ENCODE results near the gene PAX5. TPM values are rescaled to one million over a fixed set of nuclear protein-coding genes. Genes with fewer than 3 reads are reported as not detected.
"Not testable (repeated sequence)": the region's sequence is repeated elsewhere in the genome, so short reads cannot be mapped to it uniquely, and the experiment has no call there.

The PAX5 gene
- under 1 TPM in 1 of 2 donors, not detected in 1; 0.52 TPM for total RNA-seq

DNA sequence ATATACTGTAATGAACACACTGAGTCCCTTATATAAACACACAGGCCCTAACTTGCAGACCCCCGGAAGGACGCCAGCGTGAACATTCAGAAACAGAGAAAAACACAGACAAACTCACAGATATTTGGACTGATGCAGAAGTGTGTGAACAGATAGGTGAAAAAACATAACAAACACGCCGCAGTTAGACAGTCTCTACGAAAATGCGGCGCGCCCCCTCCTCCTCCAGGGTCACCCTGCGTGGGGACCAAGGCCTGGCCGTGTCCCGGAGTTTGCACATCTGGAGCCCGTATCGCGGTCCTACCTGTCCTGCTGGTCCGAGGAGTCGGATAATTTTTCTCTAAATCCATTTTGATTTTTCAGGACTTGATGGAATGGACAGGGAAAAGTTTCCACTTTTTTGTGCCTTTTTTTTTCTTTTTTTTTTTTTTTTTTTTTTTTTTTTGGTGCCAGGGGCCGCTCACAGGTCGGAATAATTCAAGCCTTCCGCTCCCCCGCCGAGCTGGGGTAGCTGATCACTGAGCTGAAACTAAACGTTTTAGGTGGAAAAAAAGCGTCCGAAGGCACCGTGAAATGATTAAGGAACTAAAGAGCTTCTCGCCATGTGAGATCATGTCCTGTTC lies at the start of gene PAX5:
Gene PAX5, minus strand, starts transcription at position 587 of the 623 bp plus-strand sequence. Its CDS starts 237 bp downstream, at position 350.
- peaks cover 52% of the 10 kb centered on the region for H3K4me1 ChIP-seq
- no peak within 1 kb of the TSS for H3K4me3 ChIP-seq
- WGBS, 2 donors = 20 to 33% methylated on average over 27 of the region's 27 CpGs
- TF ChIP-seq, protein P1, sequence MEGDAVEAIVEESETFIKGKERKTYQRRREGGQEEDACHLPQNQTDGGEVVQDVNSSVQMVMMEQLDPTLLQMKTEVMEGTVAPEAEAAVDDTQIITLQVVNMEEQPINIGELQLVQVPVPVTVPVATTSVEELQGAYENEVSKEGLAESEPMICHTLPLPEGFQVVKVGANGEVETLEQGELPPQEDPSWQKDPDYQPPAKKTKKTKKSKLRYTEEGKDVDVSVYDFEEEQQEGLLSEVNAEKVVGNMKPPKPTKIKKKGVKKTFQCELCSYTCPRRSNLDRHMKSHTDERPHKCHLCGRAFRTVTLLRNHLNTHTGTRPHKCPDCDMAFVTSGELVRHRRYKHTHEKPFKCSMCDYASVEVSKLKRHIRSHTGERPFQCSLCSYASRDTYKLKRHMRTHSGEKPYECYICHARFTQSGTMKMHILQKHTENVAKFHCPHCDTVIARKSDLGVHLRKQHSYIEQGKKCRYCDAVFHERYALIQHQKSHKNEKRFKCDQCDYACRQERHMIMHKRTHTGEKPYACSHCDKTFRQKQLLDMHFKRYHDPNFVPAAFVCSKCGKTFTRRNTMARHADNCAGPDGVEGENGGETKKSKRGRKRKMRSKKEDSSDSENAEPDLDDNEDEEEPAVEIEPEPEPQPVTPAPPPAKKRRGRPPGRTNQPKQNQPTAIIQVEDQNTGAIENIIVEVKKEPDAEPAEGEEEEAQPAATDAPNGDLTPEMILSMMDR (IDR thresholded peaks at IDR 0.05) = no peak
- TF ChIP-seq POLR2A (IDR thresholded peaks at IDR 0.05) = no peak
- H3K9me3 ChIP-seq = peaks cover 0 to 3% (median 0%) of the 10 kb centered on the region in 3 donors
- H3K36me3 ChIP-seq (replicated peaks in 1 of 2; ENCODE audit: insufficient read depth in 1 of 2, low read depth in 2 of 2) = no peaks in the 10 kb centered on the region
- no peak within 1 kb of the TSS for H3K27ac ChIP-seq
- ATAC-seq = no peak
- peaks cover 0 to 59% of the 10 kb centered on the region in 2 donors for H3K27me3 ChIP-seq
- intact Hi-C loops (cut with DNase I) = no loop called here
- DNase-seq = no peak

DNA sequence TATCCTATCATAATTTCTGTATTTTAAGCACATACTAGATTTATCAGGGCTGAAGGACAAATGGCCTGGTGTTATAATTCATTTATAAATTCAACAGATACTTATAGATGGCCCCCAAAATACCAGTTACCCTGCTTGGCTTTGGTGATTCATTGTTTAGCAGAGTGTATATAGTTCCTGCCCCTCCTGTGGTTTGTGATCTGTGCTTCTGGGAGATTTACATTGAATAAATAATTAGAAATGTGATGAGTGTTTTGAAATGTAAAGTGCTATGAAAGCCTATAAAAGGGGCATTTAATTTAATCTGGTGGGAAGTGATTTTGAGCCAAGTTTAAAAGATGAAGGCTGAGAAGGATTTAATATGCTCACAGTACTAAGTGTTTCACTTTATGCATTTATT lies 49.6 kb upstream of the PAX5 start:
- H3K36me3 ChIP-seq (replicated peaks in 1 of 2; ENCODE audit: insufficient read depth in 1 of 2, low read depth in 2 of 2) = peaks cover 0 to 3% of the 10 kb centered on the region in 2 donors
- TF ChIP-seq, protein P1 (IDR thresholded peaks at IDR 0.05) = no peak
- TF ChIP-seq POLR2A (IDR thresholded peaks at IDR 0.05) = no peak
- intact Hi-C loops (cut with DNase I) = no loop called here
- no peaks in the 10 kb centered on the region for H3K9me3 ChIP-seq
- H3K4me1 ChIP-seq = peaks cover 42% of the 10 kb centered on the region
- H3K27ac ChIP-seq = no peak overlapping the region
- no peaks in the 10 kb centered on the region for H3K27me3 ChIP-seq
- DNase-seq (no peak), ATAC-seq (no peak)
- no peak overlapping the region for H3K4me3 ChIP-seq

DNA sequence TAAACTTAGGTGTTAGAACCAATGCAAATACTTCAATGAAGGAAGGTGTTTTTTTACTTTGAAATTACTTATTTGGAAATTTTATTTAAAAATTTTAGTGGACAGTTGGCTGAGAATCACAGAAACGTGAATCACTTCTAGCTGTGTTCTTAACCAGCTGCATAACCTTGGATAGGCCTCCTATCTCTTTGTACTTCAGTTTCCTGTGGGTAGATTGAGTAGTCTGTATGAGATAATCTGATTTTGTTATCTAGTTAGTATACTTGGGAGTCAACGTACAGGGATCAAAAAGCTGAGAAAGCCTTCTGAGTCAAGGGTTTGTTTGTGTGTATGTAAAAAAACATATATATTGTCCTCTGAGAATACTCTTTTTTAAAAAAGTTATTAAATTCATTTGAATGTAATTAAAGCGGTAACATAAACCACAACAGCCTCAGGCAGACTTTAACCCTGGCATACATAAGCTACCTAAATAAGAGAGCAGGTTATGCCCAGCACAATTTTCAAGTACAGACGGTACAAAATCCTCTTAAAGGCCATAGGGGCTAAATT lies 48.2 kb upstream of the PAX5 start:
- Histone ChIP-seq H3K27ac (no peak overlapping the region), H3K9me3 (no peaks in the 10 kb centered on the region), H3K4me3 (no peak overlapping the region), H3K27me3 (no peaks in the 10 kb centered on the region), H3K4me1 (peaks cover 42% of the 10 kb centered on the region), H3K36me3 (replicated peaks in 1 of 2; ENCODE audit: insufficient read depth in 1 of 2, low read depth in 2 of 2) (peaks cover 0 to 3% of the 10 kb centered on the region in 2 donors)
- DNase-seq = no peak
- ATAC-seq = no peak
- WGBS, 2 donors = 39 to 45% methylated on average over 4 of the region's 4 CpGs
- intact Hi-C loops (cut with DNase I) = no loop called here
- TF ChIP-seq, protein P1 (IDR thresholded peaks at IDR 0.05) = no peak
- no peak for TF ChIP-seq POLR2A (IDR thresholded peaks at IDR 0.05)

DNA sequence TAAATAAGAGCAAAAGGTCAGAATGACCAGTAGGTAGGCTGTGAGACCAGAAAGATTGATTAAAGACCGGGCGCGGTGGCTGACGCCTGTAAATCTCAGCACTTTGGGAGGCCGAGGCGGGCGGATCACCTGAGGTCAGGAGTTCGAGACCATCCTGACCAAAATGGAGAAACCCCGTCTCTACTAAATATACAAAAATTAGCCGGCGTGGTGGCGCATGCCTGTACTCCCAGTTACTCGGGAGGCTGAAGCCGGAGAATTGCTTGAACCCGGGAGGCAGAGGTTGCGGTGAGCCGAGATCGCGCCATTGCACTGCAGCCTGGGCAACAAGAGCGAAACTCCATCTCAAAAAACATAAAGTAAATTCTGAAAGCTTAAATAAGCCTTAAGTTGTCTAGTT lies 47.4 kb upstream of the PAX5 start:
- H3K27me3 ChIP-seq; intact Hi-C loops (cut with DNase I); ATAC-seq; DNase-seq; H3K4me3 ChIP-seq; H3K36me3 ChIP-seq (replicated peaks in 1 of 2; ENCODE audit: insufficient read depth in 1 of 2, low read depth in 2 of 2); H3K9me3 ChIP-seq; H3K27ac ChIP-seq: not testable (repeated sequence)
- peaks cover 42% of the 10 kb centered on the region for H3K4me1 ChIP-seq
- 95 to 96% methylated on average over 20 of the region's 20 CpGs for WGBS, 2 donors

DNA sequence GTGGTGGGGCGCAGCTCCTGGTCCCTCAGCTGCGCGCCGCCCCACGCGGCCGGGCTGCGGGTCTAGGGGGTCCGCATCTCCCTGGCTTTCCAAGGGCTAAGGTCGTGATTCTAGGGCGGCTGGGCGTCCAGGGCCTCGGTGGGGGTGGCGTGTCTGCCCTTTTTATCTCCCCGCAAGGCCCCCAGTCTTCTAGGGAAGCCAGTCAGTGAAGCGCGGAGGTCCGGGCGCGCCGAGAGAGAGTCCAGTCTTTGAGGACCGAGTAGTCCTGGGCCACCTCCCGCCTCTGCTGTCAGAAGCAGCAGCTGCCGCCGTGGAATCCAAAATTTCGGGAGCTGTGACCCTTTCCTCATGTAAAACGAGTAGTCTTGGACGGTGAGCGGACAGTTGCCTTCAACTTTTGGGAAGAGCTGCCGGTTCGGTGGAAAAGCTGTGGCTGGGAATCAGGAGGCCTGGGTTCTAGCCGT lies 46.1 kb upstream of the PAX5 start:
- peak in 1 of 3 donors; percentile 24 for TF ChIP-seq POLR2A (IDR thresholded peaks at IDR 0.05)
- TF ChIP-seq, protein P1 (IDR thresholded peaks at IDR 0.05) = peak in 1 of 7 experiments; percentile 1
- DNase-seq (peak; percentile 29 to 45 (median 37)), ATAC-seq (peak; percentile 39)
- WGBS, 2 donors = 1% methylated on average over 22 to 32 of the region's 32 CpGs
- H3K27ac ChIP-seq = peak overlapping the region; percentile 83 to 94 (median 90)
- H3K4me1 ChIP-seq = peaks cover 37% of the 10 kb centered on the region
- intact Hi-C loops (cut with DNase I); H3K36me3 ChIP-seq (replicated peaks in 1 of 2; ENCODE audit: insufficient read depth in 1 of 2, low read depth in 2 of 2); H3K27me3 ChIP-seq; H3K9me3 ChIP-seq: not testable (repeated sequence)
- peak overlapping the region; percentile 69 to 92 for H3K4me3 ChIP-seq
